ENCODE results near the gene PCSK6.
"Not testable (repeated sequence)": the region's sequence is repeated elsewhere in the genome, so short reads cannot be mapped to it uniquely, and the experiment has no call there.

The PCSK6 gene

GRCh38 chr15:101428758-101429157, 60.7 kb downstream of the PCSK6 start:
- no peak for DNase-seq

GRCh38 chr15:101427606-101428487, 61.7 kb downstream of the PCSK6 start:
- DNase-seq = no peak

GRCh38 chr15:101426761-101427333, 62.7 kb downstream of the PCSK6 start:
- DNase-seq = no peak

GRCh38 chr15:101425787-101426365, 63.6 kb downstream of the PCSK6 start:
- DNase-seq = no peak

GRCh38 chr15:101424984-101425383, 64.5 kb downstream of the PCSK6 start:
- DNase-seq = no peak

GRCh38 chr15:101420232-101420631, 69.3 kb downstream of the PCSK6 start:
- DNase-seq = no peak

- DNase-seq = not testable (repeated sequence)
Observed at GRCh38 chr15:101416475-101416874, 73.0 kb downstream of the PCSK6 start.

GRCh38 chr15:101413239-101413638, 76.3 kb downstream of the PCSK6 start:
- no peak for DNase-seq

GRCh38 chr15:101411581-101411980, 77.9 kb downstream of the PCSK6 start:
- no peak for DNase-seq

GRCh38 chr15:101411085-101411484, 78.4 kb downstream of the PCSK6 start:
- no peak for DNase-seq

- no peak for DNase-seq
Observed at GRCh38 chr15:101410612-101411011, 78.9 kb downstream of the PCSK6 start.

- no peak for DNase-seq
Observed at GRCh38 chr15:101409621-101410020, 79.9 kb downstream of the PCSK6 start.

- DNase-seq = no peak
Observed at GRCh38 chr15:101407966-101408775, 81.3 kb downstream of the PCSK6 start.

GRCh38 chr15:101407439-101407838, 82.1 kb downstream of the PCSK6 start:
- no peak for DNase-seq

- DNase-seq = no peak
Observed at GRCh38 chr15:101406526-101407195, 82.8 kb downstream of the PCSK6 start.

- no peak for DNase-seq
Observed at GRCh38 chr15:101406036-101406435, 83.5 kb downstream of the PCSK6 start.

- no peak for DNase-seq
Observed at GRCh38 chr15:101404245-101404644, 85.3 kb downstream of the PCSK6 start.

- DNase-seq = not testable (repeated sequence)
Observed at GRCh38 chr15:101402883-101403282, 86.6 kb downstream of the PCSK6 start.

GRCh38 chr15:101401286-101401685, 88.2 kb downstream of the PCSK6 start:
- DNase-seq = no peak

GRCh38 chr15:101399431-101399830, 90.1 kb downstream of the PCSK6 start:
- no peak for DNase-seq

GRCh38 chr15:101398247-101398646, 91.3 kb downstream of the PCSK6 start:
- DNase-seq = peak in 1 of 2 experiments; percentile 39

GRCh38 chr15:101397521-101398003, 91.9 kb downstream of the PCSK6 start:
- DNase-seq = peak in 1 of 2 experiments; percentile 39
